IMR-90 (cell line): ENCODE results near the gene DMD. TPM values are rescaled to one million over a fixed set of nuclear protein-coding genes. Genes with fewer than 3 reads are reported as not detected.

Source experiments
- ATAC-seq: fragments of 200-7000 bp; cut with Tn5 transposase; 2 replicates; pipeline ENCODE4 v1.9.1; 2020; ENCODE audit warnings: low read depth, mild to moderate bottlenecking, moderate library complexity
- BruUV-seq: library from RNA; stranded (reverse); fragments of 400-500 nt; replicated peaks from 2 replicates; lab custom pipeline; 2021; lab: Mats Ljungman, UMichigan
- CTCF ChIA-PET: fragments of 300-600 bp; formaldehyde crosslinking; extraction: SDS; loops from one replicate; lab custom pipeline; 2021; ENCODE audit warnings: antibody characterized with exemption; lab: Yijun Ruan, JAX
- POLR2A ChIA-PET: fragments of 300-600 bp; sonication (Branson Sonifier 250); formaldehyde crosslinking; loops from one replicate; lab custom pipeline; 2022; ENCODE audit warnings: antibody characterized with exemption; ENCODE audit not compliant: unreplicated experiment; lab: Charles Lee
- DNase-seq: peaks from one replicate; pipeline ENCODE4 v3.0.0; 2013
- H2AFZ ChIP-seq: replicated peaks from 2 replicates; pipeline ENCODE3; 2013; ENCODE audit warnings: low read length, mild to moderate bottlenecking; ENCODE audit not compliant: poor library complexity
- H2AK5ac ChIP-seq: 2 replicates; pipeline ENCODE4 v1.6.1; 2013; ENCODE audit warnings: low read depth, low read length, inconsistent platforms
- H2AK9ac ChIP-seq: replicated peaks from 2 replicates; pipeline ENCODE3; 2013; ENCODE audit warnings: mild to moderate bottlenecking, low read depth, low read length, moderate library complexity; ENCODE audit not compliant: poor library complexity
- H2BK120ac ChIP-seq: 2 replicates; pipeline ENCODE4 v1.6.1; 2013; ENCODE audit warnings: low read depth, low read length, inconsistent platforms
- H2BK15ac ChIP-seq: 3 replicates; pipeline ENCODE4 v1.6.1; 2013; ENCODE audit warnings: low read depth, low read length, inconsistent platforms
- H2BK20ac ChIP-seq: 2 replicates; pipeline ENCODE4 v1.6.1; 2013; ENCODE audit warnings: low read depth, mild to moderate bottlenecking, inconsistent platforms, low read length, moderate library complexity
- H2BK5ac ChIP-seq: 2 replicates; pipeline ENCODE4 v1.6.1; 2013; ENCODE audit warnings: mild to moderate bottlenecking, low read depth, low read length, inconsistent platforms; ENCODE audit not compliant: poor library complexity, severe bottlenecking
- H3K14ac ChIP-seq: replicated peaks from 2 replicates; pipeline ENCODE4 v1.6.1; 2013; ENCODE audit warnings: low read depth, low read length, inconsistent platforms
- H3K18ac ChIP-seq: 2 replicates; pipeline ENCODE4 v1.6.1; 2013; ENCODE audit warnings: low read depth, low read length, control low read depth
- H3K23ac ChIP-seq: 2 replicates; pipeline ENCODE4 v1.6.1; 2013; ENCODE audit warnings: low read depth, low read length, inconsistent platforms
- H3K27ac ChIP-seq: 2 replicates; pipeline ENCODE4 v1.5.1; 2013; ENCODE audit warnings: mild to moderate bottlenecking, control low read depth, low read length; ENCODE audit not compliant: insufficient read depth
- H3K27me3 ChIP-seq: 2 replicates; pipeline ENCODE4 v1.6.1; 2013; ENCODE audit warnings: low read length; ENCODE audit not compliant: control insufficient read depth, insufficient read depth
- H3K36me3 ChIP-seq: 2 replicates; pipeline ENCODE4 v1.6.1; 2013; ENCODE audit warnings: low read length, mixed read lengths; ENCODE audit not compliant: control insufficient read depth, insufficient read depth
- H3K4ac ChIP-seq: 2 replicates; pipeline ENCODE4 v1.6.1; 2013; ENCODE audit warnings: low read depth, low read length, inconsistent platforms
- H3K4me1 ChIP-seq: 2 replicates; pipeline ENCODE4 v1.6.1; 2013; ENCODE audit warnings: low read length, mixed read lengths; ENCODE audit not compliant: control insufficient read depth, insufficient read depth
- H3K4me2 ChIP-seq: 2 replicates; pipeline ENCODE4 v1.6.1; 2013; ENCODE audit warnings: low read depth, mild to moderate bottlenecking, control low read depth, low read length, moderate library complexity
- H3K4me3 ChIP-seq: 2 replicates; pipeline ENCODE4 v1.5.1; 2013; ENCODE audit warnings: low read depth, mild to moderate bottlenecking, control low read depth, low read length, moderate library complexity; ENCODE audit not compliant: insufficient read depth
- H3K56ac ChIP-seq: 2 replicates; pipeline ENCODE4 v1.6.1; 2013; ENCODE audit warnings: low read length, inconsistent platforms; ENCODE audit not compliant: insufficient read depth; ENCODE audit errors: extremely low read depth
- H3K79me1 ChIP-seq, 2 experiments: 2 replicates each; pipeline ENCODE4 v1.6.1; 2013; ENCODE audit warnings: low read length in 2 of 2, inconsistent platforms in 1 of 2, low read depth in 1 of 2
- H3K9ac ChIP-seq: 2 replicates; pipeline ENCODE4 v1.6.1; 2013; ENCODE audit warnings: low read depth, low read length, control low read depth
- H3K9me1 ChIP-seq: 2 replicates; pipeline ENCODE4 v1.6.1; 2013; ENCODE audit warnings: low read length, inconsistent platforms; ENCODE audit not compliant: insufficient read depth
- H3K9me3 ChIP-seq: 2 replicates; pipeline ENCODE4 v1.6.1; 2013; ENCODE audit warnings: low read length; ENCODE audit not compliant: control insufficient read depth, insufficient read depth
- H4K20me1 ChIP-seq: 2 replicates; pipeline ENCODE4 v1.6.1; 2013; ENCODE audit warnings: low read length, inconsistent platforms; ENCODE audit not compliant: insufficient read depth
- H4K5ac ChIP-seq: 2 replicates; pipeline ENCODE4 v1.6.1; 2013; ENCODE audit warnings: mild to moderate bottlenecking, low read depth, low read length, control low read depth
- H4K8ac ChIP-seq, 2 experiments: 2 replicates each; pipeline ENCODE4 v1.6.1; 2013; ENCODE audit warnings: low read depth in 2 of 2, low read length in 2 of 2, control low read depth in 1 of 2, inconsistent platforms in 1 of 2
- H4K91ac ChIP-seq: 2 replicates; pipeline ENCODE4 v1.6.1; 2013; ENCODE audit warnings: low read depth, low read length, inconsistent platforms; ENCODE audit not compliant: insufficient read depth
- BHLHE40 ChIP-seq: fragments of 150-350 bp; IDR thresholded peaks from 2 replicates; pipeline ENCODE4 v1.6.1; 2016; ENCODE audit warnings: mild to moderate bottlenecking, low read depth, low read length
- CEBPB ChIP-seq: IDR thresholded peaks from 2 replicates; pipeline ENCODE4 v1.6.1; 2012; ENCODE audit warnings: low read depth, low read length, improper control_type of control experiment
- CHD1 ChIP-seq: IDR thresholded peaks from 2 replicates; pipeline ENCODE4 v1.6.1; 2012; ENCODE audit warnings: low read depth, low read length, improper control_type of control experiment
- CTCF ChIP-seq: conservative IDR thresholded peaks from 2 replicates; pipeline ENCODE4 v1.5.1; 2012; ENCODE audit warnings: mild to moderate bottlenecking, low read depth, low read length, improper control_type of control experiment
- FOS ChIP-seq: fragments of 150-350 bp; IDR thresholded peaks from 2 replicates; pipeline ENCODE4 v1.6.1; 2016; ENCODE audit warnings: low read depth, low read length
- MAFK ChIP-seq: IDR thresholded peaks from 2 replicates; pipeline ENCODE4 v1.6.1; 2012; ENCODE audit warnings: low read depth, low read length, improper control_type of control experiment
- MAZ ChIP-seq: IDR thresholded peaks from 2 replicates; pipeline ENCODE4 v1.6.1; 2012; ENCODE audit warnings: low read depth, mild to moderate bottlenecking, low read length, improper control_type of control experiment, moderate library complexity, borderline replicate concordance
- NFE2L2 ChIP-seq: fragments of 150-350 bp; IDR thresholded peaks from 2 replicates; pipeline ENCODE4 v1.6.1; 2016; ENCODE audit warnings: low read depth, mild to moderate bottlenecking, low read length
- POLR2A ChIP-seq: IDR thresholded peaks from 2 replicates; pipeline ENCODE4 v1.6.1; 2012; ENCODE audit warnings: mild to moderate bottlenecking, low read depth, low read length
- RAD21 ChIP-seq: IDR thresholded peaks from 2 replicates; pipeline ENCODE4 v1.6.1; 2012; ENCODE audit warnings: low read length, improper control_type of control experiment
- RCOR1 ChIP-seq: IDR thresholded peaks from 2 replicates; pipeline ENCODE4 v1.6.1; 2012; ENCODE audit warnings: mild to moderate bottlenecking, low read length, improper control_type of control experiment; ENCODE audit not compliant: insufficient replicate concordance
- RFX5 ChIP-seq: IDR thresholded peaks from 2 replicates; pipeline ENCODE4 v1.8.0; 2012; ENCODE audit warnings: low read depth, mild to moderate bottlenecking, low read length, moderate library complexity
- SMC3 ChIP-seq: fragments of 150-350 bp; IDR thresholded peaks from 2 replicates; pipeline ENCODE4 v1.6.1; 2016; ENCODE audit warnings: low read depth, mild to moderate bottlenecking, antibody characterized with exemption, low read length, moderate library complexity
- WGBS, 2 experiments: methylation state at CpG; one replicate each; pipeline versions ENCODE4 v1.1.5 to v1.1.7; 2013; ENCODE audit warnings: missing lambda C conversion rate in 2 of 2; ENCODE audit not compliant: insufficient read length in 1 of 2; ENCODE audit errors: extremely low coverage in 2 of 2; 5-methylcytosine and 5-hydroxymethylcytosine counted together
- dilution Hi-C: fragments of 300-500 bp; cut with HindIII; formaldehyde crosslinking; loops from one replicate; pipeline ENCODE4 v1.14.3; 2018; ENCODE audit warnings: low sequenced_read_pairs; ENCODE audit not compliant: unreplicated experiment
- in situ Hi-C: fragments of 300-500 bp; cut with MboI; formaldehyde crosslinking; loops from 3 replicates; pipeline ENCODE4 v1.14.3; 2019; ENCODE audit warnings: low sequenced_read_pairs, inconsistent platforms, mixed read lengths
- intact Hi-C: fragments of 100-400 bp; cut with micrococcal nuclease; formaldehyde crosslinking; loops from 2 replicates; pipeline ENCODE4 v1.10.0; 2022
- polyA plus RNA-seq, 3 experiments: library from polyadenylated mRNA; depleted of rRNA; stranded (reverse); fragments of >200 nt; gene quantifications; 2 replicates each; pipeline ENCODE4 v1.2.3, GENCODE V29; 2012; ENCODE audit warnings: low replicate concordance in 1 of 3
- total RNA-seq: library from RNA; depleted of rRNA; stranded (reverse); fragments of >200 nt; gene quantifications from 2 replicates; pipeline ENCODE4 v1.2.3, GENCODE V29; 2012

DMD gene
- total and polyA plus RNA-seq, 2 of the 4 experiments (the other 2 are of a cell fraction): 6.6 to 11.8 TPM

- H2AK9ac ChIP-seq: no peak overlapping the region
- no peak overlapping the region for H3K9ac ChIP-seq
- no peak for TF ChIP-seq RAD21
- no peak for TF ChIP-seq BHLHE40
- no peak for TF ChIP-seq POLR2A
- TF ChIP-seq CEBPB: no peak
- TF ChIP-seq FOS: no peak
- TF ChIP-seq SMC3: no peak
- no peak for TF ChIP-seq MAZ
- TF ChIP-seq CHD1: no peak
- TF ChIP-seq NFE2L2: no peak
- no peak for TF ChIP-seq CTCF
- no peak for TF ChIP-seq RFX5
- TF ChIP-seq RCOR1: no peak
- TF ChIP-seq MAFK: no peak
- H3K4me1 ChIP-seq: no peaks in the 10 kb centered on the region
- no peaks in the 10 kb centered on the region for H3K9me3 ChIP-seq
- no peaks in the 10 kb centered on the region for H3K36me3 ChIP-seq
- no peaks in the 10 kb centered on the region for H3K27me3 ChIP-seq
- H3K18ac ChIP-seq: no peak overlapping the region
- no peak overlapping the region for H3K23ac ChIP-seq
- H2AK5ac ChIP-seq: no peak overlapping the region
- H3K4me2 ChIP-seq: no peak overlapping the region
- H4K5ac ChIP-seq: no peak overlapping the region
- no peak overlapping the region for H3K56ac ChIP-seq
- no peaks in the 10 kb centered on the region for H3K9me1 ChIP-seq
- no peak overlapping the region for H4K8ac ChIP-seq
- CTCF ChIA-PET: no interaction called here
- no peaks in the 10 kb centered on the region for H4K20me1 ChIP-seq
- intact Hi-C loops: no loop called here
- dilution Hi-C loops: no loop called here
- BruUV-seq: no TSS peak
- H3K79me1 ChIP-seq: no peaks in the 10 kb centered on the region
- H2BK15ac ChIP-seq: no peak overlapping the region
- in situ Hi-C loops: no loop called here
- WGBS, 2 experiments: 17% methylated on average over 1 of the region's 2 CpGs; no CpG with 5 or more reads in 1 of the 2 experiments
- no peak overlapping the region for H3K14ac ChIP-seq
- H2BK5ac ChIP-seq: no peak overlapping the region
- H3K4ac ChIP-seq: no peak overlapping the region
- no peak overlapping the region for H3K27ac ChIP-seq
- H2BK120ac ChIP-seq: no peak overlapping the region
- H2AFZ ChIP-seq: no peak overlapping the region
- no peak overlapping the region for H2BK20ac ChIP-seq
- H4K91ac ChIP-seq: no peak overlapping the region
- ATAC-seq (peak; percentile 63), DNase-seq (peak; percentile 13)
- POLR2A ChIA-PET: no interaction called here
- H3K4me3 ChIP-seq: no peak overlapping the region
Observed at GRCh38 chrX:32571579-32571978, 639.8 kb downstream of the DMD start.
